ENCODE data around the gene NEB.

- TF ChIP-seq TEAD4 (IDR thresholded peaks at IDR 0.05; ENCODE audit: borderline replicate concordance, insufficient read depth) (no peak), ZBTB33 (IDR thresholded peaks at IDR 0.05; ENCODE audit: borderline replicate concordance, low read depth) (no peak), MAX (IDR thresholded peaks at IDR 0.05; ENCODE audit: low read depth) (no peak), CTCF (IDR thresholded peaks at IDR 0.05) (no peak), SMC3 (IDR thresholded peaks at IDR 0.05; ENCODE audit: low read depth, low read length) (no peak), RAD21 (IDR thresholded peaks at IDR 0.05; ENCODE audit: low read length) (no peak), PBX3 (IDR thresholded peaks at IDR 0.05) (no peak), REST (IDR thresholded peaks at IDR 0.05; ENCODE audit: low read depth, low read length) (no peak), POLR2AphosphoS5 (IDR thresholded peaks at IDR 0.05; ENCODE audit: low read depth, low read length) (no peak), IRF3 (IDR thresholded peaks at IDR 0.05; ENCODE audit: low read depth, low read length) (no peak), NRF1 (IDR thresholded peaks at IDR 0.05; ENCODE audit: low read depth, low read length) (no peak), FOXJ3 (CRISPR knock-in tag; IDR thresholded peaks at IDR 0.05) (no peak), YY1 (IDR thresholded peaks at IDR 0.05; ENCODE audit: low read depth) (no peak), FOXM1 (IDR thresholded peaks at IDR 0.05; ENCODE audit: low read depth) (no peak)
These were observed 250.7 kb downstream of the NEB start for GRCh38 chr2:151483546-151483945.

Data from SK-N-SH (cell line).